SU-DHL-6 (cell line): ENCODE data around the gene NPBWR2.

ENCODE experiments used
- H2AFZ ChIP-seq: fragments of 200-600 bp; sonication (generic); 2 replicates; pipeline ENCODE4 v1.6.1; 2014; ENCODE audit warnings: low read depth, mild to moderate bottlenecking, moderate library complexity, mixed read lengths, antibody characterized with exemption, low read length; ENCODE audit not compliant: severe bottlenecking
- H3F3A ChIP-seq: fragments of 200-600 bp; shearing (Covaris generic); 2 replicates; pipeline ENCODE4 v1.6.0; 2016; ENCODE audit warnings: antibody characterized with exemption, mild to moderate bottlenecking; ENCODE audit not compliant: insufficient read depth
- H3K27ac ChIP-seq: fragments of 200-600 bp; sonication (generic); 2 replicates; pipeline ENCODE4 v1.5.1; 2016; ENCODE audit warnings: low read depth, mild to moderate bottlenecking, low read length, moderate library complexity, mixed read lengths
- H3K27me3 ChIP-seq: fragments of 200-600 bp; sonication (generic), shearing (Covaris generic); 2 replicates; pipeline ENCODE4 v1.6.0; 2014; ENCODE audit warnings: mild to moderate bottlenecking, low read length
- H3K36me3 ChIP-seq: fragments of 200-600 bp; sonication (generic); 2 replicates; pipeline ENCODE4 v1.6.1; 2014; ENCODE audit warnings: mild to moderate bottlenecking, low read length, mixed read lengths
- H3K4me2 ChIP-seq: fragments of 300-600, 200-600 bp; shearing (Covaris generic), sonication (generic); 2 replicates; pipeline ENCODE4 v1.6.0; 2014; ENCODE audit warnings: low read length, low read depth, mild to moderate bottlenecking; ENCODE audit not compliant: poor library complexity, severe bottlenecking
- H3K4me3 ChIP-seq: fragments of 200-600 bp; sonication (generic); 2 replicates; pipeline ENCODE4 v1.5.1; 2014; ENCODE audit warnings: antibody characterized with exemption, low read length, mild to moderate bottlenecking, mixed read lengths; ENCODE audit not compliant: insufficient read depth, poor library complexity, severe bottlenecking
- H3K79me2 ChIP-seq: fragments of 200-600 bp; sonication (generic); 2 replicates; pipeline ENCODE4 v1.6.1; 2014; ENCODE audit warnings: mild to moderate bottlenecking, low read length, moderate library complexity; ENCODE audit not compliant: insufficient read depth
- H3K9ac ChIP-seq: fragments of 200-600 bp; sonication (generic); 2 replicates; pipeline ENCODE4 v1.7.0; 2014; ENCODE audit warnings: mild to moderate bottlenecking, low read length
- H3K9me2 ChIP-seq: fragments of 200-600 bp; sonication (generic); replicated peaks from 2 replicates; pipeline ENCODE4 v1.6.1; 2014; ENCODE audit warnings: low read length; ENCODE audit not compliant: insufficient read depth
- H3K9me3 ChIP-seq: fragments of 200-600 bp; sonication (generic); 2 replicates; pipeline ENCODE4 v1.6.1; 2014; ENCODE audit warnings: low read length, mixed read lengths; ENCODE audit not compliant: insufficient read depth
- H4K20me1 ChIP-seq: fragments of 200-600 bp; sonication (generic); 2 replicates; pipeline ENCODE4 v1.6.1; 2014; ENCODE audit warnings: low read depth, mild to moderate bottlenecking, antibody characterized with exemption, low read length, moderate library complexity, mixed read lengths
- CTCF ChIP-seq: fragments of 200-600 bp; sonication (generic); IDR thresholded peaks from one replicate; pipeline ENCODE4 v1.5.1; 2017; ENCODE audit warnings: antibody characterized with exemption, mild to moderate bottlenecking, low read length, moderate library complexity; ENCODE audit not compliant: insufficient read depth, poor library complexity, severe bottlenecking
- EZH2phosphoT487 ChIP-seq: fragments of 200-600 bp; sonication (generic), shearing (Covaris generic); conservative IDR thresholded peaks from 2 replicates; pipeline ENCODE4 v1.6.1; 2018; ENCODE audit warnings: mild to moderate bottlenecking, antibody characterized with exemption, low read length, moderate library complexity, mixed read lengths

Gene NPBWR2

GRCh38 chr20:64116541-64117431 lies 9.4 kb upstream of the NPBWR2 start:
- H2AFZ ChIP-seq: no peak overlapping the region
- no peaks in the 10 kb centered on the region for H4K20me1 ChIP-seq
- TF ChIP-seq EZH2phosphoT487: no peak
- no peak for TF ChIP-seq CTCF
- H3F3A ChIP-seq: no peaks in the 10 kb centered on the region
- H3K4me2 ChIP-seq: no peak overlapping the region
- no peaks in the 10 kb centered on the region for H3K27me3 ChIP-seq
- H3K9ac ChIP-seq: no peak overlapping the region
- no peaks in the 10 kb centered on the region for H3K9me3 ChIP-seq
- H3K4me3 ChIP-seq: no peak overlapping the region
- no peak overlapping the region for H3K27ac ChIP-seq
- H3K36me3 ChIP-seq: no peaks in the 10 kb centered on the region
- no peaks in the 10 kb centered on the region for H3K79me2 ChIP-seq
- no peaks in the 10 kb centered on the region for H3K9me2 ChIP-seq

DNA sequence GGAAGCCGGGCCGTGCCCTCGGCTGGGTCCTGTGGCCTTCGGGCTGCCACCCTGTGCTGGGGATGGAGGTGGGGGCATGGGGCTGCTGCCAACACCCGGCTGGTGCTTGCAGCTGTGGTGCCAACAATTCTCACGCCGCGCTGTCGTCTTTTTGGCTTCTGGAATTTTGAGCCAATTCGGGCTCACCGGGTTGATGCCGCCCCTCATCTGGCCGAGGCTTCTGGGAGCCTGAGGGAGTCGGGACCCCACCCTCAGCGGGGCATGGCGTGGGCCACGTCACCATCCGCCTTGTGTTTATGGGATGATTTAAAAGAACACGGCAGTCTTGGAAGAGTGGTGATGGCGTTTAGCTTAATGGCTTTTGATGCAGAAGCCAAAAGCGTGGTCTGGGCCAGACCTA lies 8.7 kb upstream of the NPBWR2 start:
- no peaks in the 10 kb centered on the region for H3K79me2 ChIP-seq
- no peak overlapping the region for H2AFZ ChIP-seq
- no peaks in the 10 kb centered on the region for H3K36me3 ChIP-seq
- H3K27ac ChIP-seq: no peak overlapping the region
- no peak overlapping the region for H3K4me2 ChIP-seq
- H3K27me3 ChIP-seq: no peaks in the 10 kb centered on the region
- TF ChIP-seq EZH2phosphoT487: no peak
- TF ChIP-seq CTCF: no peak
- no peak overlapping the region for H3K4me3 ChIP-seq
- no peak overlapping the region for H3K9ac ChIP-seq
- no peaks in the 10 kb centered on the region for H3K9me2 ChIP-seq
- no peaks in the 10 kb centered on the region for H3F3A ChIP-seq
- no peaks in the 10 kb centered on the region for H4K20me1 ChIP-seq
- H3K9me3 ChIP-seq: no peaks in the 10 kb centered on the region

- H3K79me2 ChIP-seq: no peaks in the 10 kb centered on the region
- H4K20me1 ChIP-seq: no peaks in the 10 kb centered on the region
- H3K9ac ChIP-seq: no peak overlapping the region
- no peaks in the 10 kb centered on the region for H3K36me3 ChIP-seq
- no peak overlapping the region for H3K4me3 ChIP-seq
- no peaks in the 10 kb centered on the region for H3K9me3 ChIP-seq
- H3K9me2 ChIP-seq: no peaks in the 10 kb centered on the region
- no peaks in the 10 kb centered on the region for H3F3A ChIP-seq
- no peak overlapping the region for H3K27ac ChIP-seq
- no peak overlapping the region for H3K4me2 ChIP-seq
- H3K27me3 ChIP-seq: no peaks in the 10 kb centered on the region
- TF ChIP-seq CTCF: no peak
- no peak for TF ChIP-seq EZH2phosphoT487
- no peak overlapping the region for H2AFZ ChIP-seq
Measured at GRCh38 chr20:64115171-64115911, 8.0 kb upstream of the NPBWR2 start.
